B cell (primary cell): ENCODE data around the gene ARAP2. TPM values are rescaled to one million over a fixed set of nuclear protein-coding genes. Genes with fewer than 3 reads are reported as not detected.
"Not testable (repeated sequence)": the region's sequence is repeated elsewhere in the genome, so short reads cannot be mapped to it uniquely, and the experiment has no call there.

Experiments used
- ATAC-seq: fragments of 200-7000 bp; cut with Tn5 transposase; one replicate; pipeline ENCODE4 v1.10.0; 2021; ENCODE audit warnings: low read depth, mild to moderate bottlenecking, moderate number of reproducible peaks, moderate library complexity
- CTCF ChIA-PET: fragments of 350-600 bp; sonication (Branson Sonifier 250); formaldehyde crosslinking; loops from one replicate; lab custom pipeline; 2021; ENCODE audit warnings: antibody characterized with exemption, inconsistent platforms; lab: Charles Lee
- POLR2A ChIA-PET: fragments of 350-600 bp; sonication (Branson Sonifier 250); formaldehyde crosslinking; loops from one replicate; lab custom pipeline; 2021; ENCODE audit warnings: antibody characterized with exemption; lab: Charles Lee
- DNase-seq: peaks from one replicate; pipeline ENCODE4 v3.0.0; 2013
- H2AFZ ChIP-seq: 2 replicates; pipeline ENCODE4 v1.6.1; 2012; ENCODE audit warnings: mild to moderate bottlenecking, low read depth, low read length; ENCODE audit not compliant: insufficient read depth, poor library complexity, severe bottlenecking
- H3K27ac ChIP-seq, 2 donors: 1 replicate in 1 of 2; 2 replicates in 1 of 2; pipeline ENCODE4 v1.5.1; 2012 to 2013; ENCODE audit warnings: low read length in 2 of 2, mild to moderate bottlenecking in 2 of 2, moderate library complexity in 1 of 2
- H3K27me3 ChIP-seq, 4 experiments: fragments of 200-600 bp in 1 of 4; sonication (generic) in 1 of 4; replicated peaks in 1 of 4; 1 replicate in 2 of 4; 2 replicates in 2 of 4; pipeline versions ENCODE4 v1.6.1 to v1.7.0; 2013 to 2016; ENCODE audit warnings: low read length in 3 of 4, mild to moderate bottlenecking in 2 of 4, mixed read lengths in 1 of 4, moderate library complexity in 1 of 4; ENCODE audit not compliant: insufficient read depth in 4 of 4, control insufficient read depth in 3 of 4; ENCODE audit errors: control extremely low read depth in 1 of 4
- H3K36me3 ChIP-seq, 2 experiments: replicated peaks in 1 of 2; 1 replicate in 1 of 2; 2 replicates in 1 of 2; pipeline versions ENCODE4 v1.6.1 to v1.7.1; 2013; ENCODE audit warnings: low read length in 1 of 2; ENCODE audit not compliant: insufficient read depth in 2 of 2, control insufficient read depth in 1 of 2; ENCODE audit errors: control extremely low read depth in 1 of 2, extremely low read depth in 1 of 2
- H3K4me1 ChIP-seq, 2 donors: fragments of 200-600 bp in 1 of 2; sonication (generic) in 1 of 2; 1 replicate in 1 of 2; 2 replicates in 1 of 2; pipeline versions ENCODE4 v1.5.1 to v1.6.1; 2013 to 2017; ENCODE audit warnings: low read length in 2 of 2; ENCODE audit not compliant: control insufficient read depth in 2 of 2, insufficient read depth in 2 of 2
- H3K4me2 ChIP-seq: replicated peaks from 2 replicates; pipeline ENCODE3; 2012; ENCODE audit warnings: mild to moderate bottlenecking, low read depth, low read length; ENCODE audit not compliant: poor library complexity, severe bottlenecking
- H3K4me3 ChIP-seq, 5 experiments: fragments of 200-600 bp in 1 of 5; sonication (generic) in 1 of 5; 1 replicate in 3 of 5; 2 replicates in 2 of 5; pipeline versions ENCODE4 v1.5.1 to v1.7.0; 2011 to 2016; ENCODE audit warnings: low read length in 4 of 5, mild to moderate bottlenecking in 4 of 5, low read depth in 2 of 5, control low read depth in 1 of 5, moderate library complexity in 1 of 5; ENCODE audit not compliant: insufficient read depth in 1 of 5; ENCODE audit errors: control extremely low read depth in 1 of 5, extremely low read depth in 1 of 5
- H3K79me2 ChIP-seq: fragments of 200-600 bp; sonication (generic); one replicate; pipeline ENCODE4 v1.6.0; 2016; ENCODE audit warnings: low read length; ENCODE audit not compliant: control insufficient read depth, insufficient read depth
- H3K9ac ChIP-seq: fragments of 200-600 bp; sonication (generic); 2 replicates; pipeline ENCODE4 v1.6.1; 2017; ENCODE audit warnings: mild to moderate bottlenecking, low read length, moderate library complexity
- H3K9me3 ChIP-seq, 3 donors: one replicate each; pipeline versions ENCODE4 v1.6.1 to v1.7.1; 2013; ENCODE audit warnings: low read length in 2 of 3; ENCODE audit not compliant: control insufficient read depth in 2 of 3, insufficient read depth in 1 of 3; ENCODE audit errors: control extremely low read depth in 1 of 3
- H4K20me1 ChIP-seq: 2 replicates; pipeline ENCODE4 v1.6.0; 2012; ENCODE audit warnings: mild to moderate bottlenecking, low read length; ENCODE audit not compliant: insufficient read depth, control insufficient read depth, poor library complexity, severe bottlenecking
- H3K27ac Mint-ChIP-seq: one replicate; pipeline ENCODE4 v1.8.0; 2021; ENCODE audit warnings: mixed read lengths
- H3K27me3 Mint-ChIP-seq: one replicate; pipeline ENCODE4 v1.8.0; 2021; ENCODE audit warnings: mixed read lengths
- H3K4me1 Mint-ChIP-seq: one replicate; pipeline ENCODE4 v1.8.0; 2021; ENCODE audit warnings: mixed read lengths
- H3K4me3 Mint-ChIP-seq: one replicate; pipeline ENCODE4 v1.8.0; 2021; ENCODE audit warnings: mixed read lengths
- H3K9me3 Mint-ChIP-seq: one replicate; pipeline ENCODE4 v1.8.0; 2022; ENCODE audit warnings: mixed read lengths; ENCODE audit not compliant: insufficient read depth
- CTCF ChIP-seq: fragments of 200-600 bp; IDR thresholded peaks from one replicate; pipeline ENCODE4 v1.8.0; 2022; ENCODE audit warnings: antibody characterized with exemption, mild to moderate bottlenecking
- EZH2 ChIP-seq: IDR thresholded peaks from 2 replicates; pipeline ENCODE4 v1.6.1; 2012; ENCODE audit warnings: borderline replicate concordance, low read depth, mild to moderate bottlenecking, moderate library complexity, low read length; ENCODE audit not compliant: insufficient read depth, poor library complexity, severe bottlenecking
- WGBS: methylation state at CpG from one replicate; pipeline ENCODE4 v1.1.5; 2013; ENCODE audit warnings: missing lambda C conversion rate; ENCODE audit not compliant: insufficient coverage; 5-methylcytosine and 5-hydroxymethylcytosine counted together
- intact Hi-C: fragments of 100-400 bp; cut with micrococcal nuclease; formaldehyde crosslinking; loops from one replicate; pipeline ENCODE4 v1.10.0; 2022
- polyA plus RNA-seq: library from polyadenylated mRNA; depleted of rRNA; stranded (reverse); fragments of >200 nt; gene quantifications from 2 replicates; pipeline ENCODE4 v1.2.3, GENCODE V29; 2012
- total RNA-seq, 2 donors: library from RNA; stranded (reverse); fragments of 120-200 nt in 1 of 2; gene quantifications; 1 replicate in 1 of 2; 2 replicates in 1 of 2; pipeline versions ENCODE4 v1.2.3 to v1.2.4, GENCODE V29; 2013 to 2022

Gene ARAP2
- total and polyA plus RNA-seq, 2 donors (not counting 1 experiment from before 2014, with no cell fraction given) = 13.2 to 88.0 TPM

GRCh38 chr4:36183665-36184393 is 60.5 kb downstream of the ARAP2 start:
- WGBS = no CpG with 5 or more reads among the region's 5 CpGs
- no peaks in the 10 kb centered on the region for H3K4me1 ChIP-seq
- peaks cover 0 to 16% of the 10 kb centered on the region in 2 experiments for H3K36me3 ChIP-seq
- H4K20me1 ChIP-seq = no peaks in the 10 kb centered on the region
- no peaks in the 10 kb centered on the region for H3K27me3 Mint-ChIP-seq
- H3K9ac ChIP-seq = no peak overlapping the region
- POLR2A ChIA-PET = no interaction called here
- CTCF ChIA-PET = interaction anchor here (0.8 to 3.5 kb wide), 7 partner anchors 8 to 219 kb away, joined by 3 to 25 read pairs (median 3); no protein-coding TSS in a partner anchor
- H3K4me2 ChIP-seq = no peak overlapping the region
- no peak overlapping the region for H3K27ac Mint-ChIP-seq
- no peak for ATAC-seq
- no peak overlapping the region for H3K4me3 ChIP-seq
- TF ChIP-seq EZH2 = no peak
- TF ChIP-seq CTCF = no peak
- no peaks in the 10 kb centered on the region for H3K9me3 ChIP-seq
- H3K27ac ChIP-seq = no peak overlapping the region
- H3K4me1 Mint-ChIP-seq = peaks cover 6% of the 10 kb centered on the region
- intact Hi-C loops = loop anchor here (2.0 kb wide), 1 partner anchor 215 kb away; no protein-coding TSS in a partner anchor
- H3K4me3 Mint-ChIP-seq = no peak overlapping the region
- no peaks in the 10 kb centered on the region for H3K27me3 ChIP-seq
- H2AFZ ChIP-seq = no peak overlapping the region
- no peaks in the 10 kb centered on the region for H3K9me3 Mint-ChIP-seq
- no peaks in the 10 kb centered on the region for H3K79me2 ChIP-seq
- DNase-seq = no peak

- Histone ChIP-seq H3K4me1 (no peaks in the 10 kb centered on the region), H4K20me1 (no peaks in the 10 kb centered on the region), H3K36me3 (peaks cover 0 to 16% of the 10 kb centered on the region in 2 experiments), H3K4me2 (no peak overlapping the region), H3K4me3 (no peak overlapping the region), H3K9ac (no peak overlapping the region), H3K27ac (no peak overlapping the region), H3K27me3 (no peaks in the 10 kb centered on the region), H2AFZ (no peak overlapping the region), H3K9me3 (no peaks in the 10 kb centered on the region), H3K79me2 (no peaks in the 10 kb centered on the region)
- ChIA-PET CTCF (interaction anchor here (0.6 to 3.5 kb wide), 8 partner anchors 9 to 220 kb away, joined by 3 to 25 read pairs (median 3); no protein-coding TSS in a partner anchor), POLR2A (no interaction called here)
- H3K27ac Mint-ChIP-seq = no peak overlapping the region
- intact Hi-C loops = loop anchor here (2.0 kb wide), 1 partner anchor 216 kb away; no protein-coding TSS in a partner anchor
- 64% methylated on average over 3 of the region's 3 CpGs for WGBS
- peaks cover 6% of the 10 kb centered on the region for H3K4me1 Mint-ChIP-seq
- H3K9me3 Mint-ChIP-seq = no peaks in the 10 kb centered on the region
- ATAC-seq (no peak), DNase-seq (no peak)
- no peak overlapping the region for H3K4me3 Mint-ChIP-seq
- no peaks in the 10 kb centered on the region for H3K27me3 Mint-ChIP-seq
- TF ChIP-seq EZH2 (no peak), CTCF (no peak)
These were observed 61.1 kb downstream of the ARAP2 start for GRCh38 chr4:36183232-36183631.

- H3K9me3 Mint-ChIP-seq, H3K4me1 Mint-ChIP-seq, H3K9ac ChIP-seq, H3K27me3 ChIP-seq, H2AFZ ChIP-seq, H3K79me2 ChIP-seq, H3K4me3 Mint-ChIP-seq, H3K4me2 ChIP-seq, H3K27me3 Mint-ChIP-seq, ATAC-seq, H3K27ac ChIP-seq, H3K4me3 ChIP-seq, POLR2A ChIA-PET, H3K4me1 ChIP-seq, H4K20me1 ChIP-seq, DNase-seq, H3K9me3 ChIP-seq, H3K27ac Mint-ChIP-seq: not testable (repeated sequence)
- intact Hi-C loops = loop anchor here (2.0 kb wide), 1 partner anchor 216 kb away; no protein-coding TSS in a partner anchor
- peaks cover 0 to 20% of the 10 kb centered on the region in 2 experiments for H3K36me3 ChIP-seq
- CTCF ChIA-PET = interaction anchor here (3.5 kb wide), 1 partner anchor 217 kb away, joined by 25 read pairs; no protein-coding TSS in a partner anchor
- WGBS = 83% methylated on average over 1 of the region's 9 CpGs
These were observed 62.0 kb downstream of the ARAP2 start for GRCh38 chr4:36182315-36182714.
